SK-N-SH (cell line): ENCODE measurements around the gene KIF13A.

Experiments
- EP300 ChIP-seq, 2 experiments: IDR thresholded peaks; 2 replicates each; pipeline versions ENCODE4 v1.4.0 to v1.6.1; 2012; ENCODE audit warnings: borderline replicate concordance in 1 of 2, low read depth in 1 of 2, low read length in 1 of 2
- GABPA ChIP-seq: IDR thresholded peaks from 2 replicates; pipeline ENCODE4 v1.4.0; 2012; ENCODE audit warnings: low read depth, mild to moderate bottlenecking
- RAD21 ChIP-seq: IDR thresholded peaks from 2 replicates; pipeline ENCODE4 v1.6.1; 2012; ENCODE audit warnings: mild to moderate bottlenecking, low read length
- RCOR1 ChIP-seq: fragments of 150-350 bp; IDR thresholded peaks from 2 replicates; pipeline ENCODE4 v1.6.1; 2017; ENCODE audit warnings: antibody characterized with exemption, low read length
- TF ChIP-seq, protein P1 (sequence below): fragments of 200-600 bp; sonication (generic); IDR thresholded peaks from 2 replicates; pipeline ENCODE4 v1.6.1; 2017; ENCODE audit warnings: antibody characterized with exemption, mild to moderate bottlenecking, moderate library complexity

DNA sequence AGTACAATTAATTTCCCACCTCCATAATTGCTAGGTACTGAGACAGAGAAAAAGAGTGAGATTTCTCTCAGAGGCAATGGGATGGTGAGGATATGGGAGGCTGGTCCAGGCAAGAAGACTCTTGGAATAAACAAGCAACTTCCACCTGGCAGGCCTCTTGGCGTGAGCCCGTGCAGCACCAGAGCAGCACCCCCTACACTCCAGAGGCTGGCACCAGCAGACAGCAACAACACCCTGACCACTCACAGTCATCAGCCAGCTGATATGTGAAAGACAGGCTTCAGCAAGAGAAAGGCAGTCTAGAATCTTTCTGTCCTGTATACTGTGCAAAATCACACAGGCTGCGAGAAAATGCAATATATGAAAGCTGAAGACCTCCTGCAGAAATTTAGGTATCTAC lies 59.7 kb downstream of the KIF13A start:
- no peak for TF ChIP-seq GABPA
- TF ChIP-seq, protein P1, sequence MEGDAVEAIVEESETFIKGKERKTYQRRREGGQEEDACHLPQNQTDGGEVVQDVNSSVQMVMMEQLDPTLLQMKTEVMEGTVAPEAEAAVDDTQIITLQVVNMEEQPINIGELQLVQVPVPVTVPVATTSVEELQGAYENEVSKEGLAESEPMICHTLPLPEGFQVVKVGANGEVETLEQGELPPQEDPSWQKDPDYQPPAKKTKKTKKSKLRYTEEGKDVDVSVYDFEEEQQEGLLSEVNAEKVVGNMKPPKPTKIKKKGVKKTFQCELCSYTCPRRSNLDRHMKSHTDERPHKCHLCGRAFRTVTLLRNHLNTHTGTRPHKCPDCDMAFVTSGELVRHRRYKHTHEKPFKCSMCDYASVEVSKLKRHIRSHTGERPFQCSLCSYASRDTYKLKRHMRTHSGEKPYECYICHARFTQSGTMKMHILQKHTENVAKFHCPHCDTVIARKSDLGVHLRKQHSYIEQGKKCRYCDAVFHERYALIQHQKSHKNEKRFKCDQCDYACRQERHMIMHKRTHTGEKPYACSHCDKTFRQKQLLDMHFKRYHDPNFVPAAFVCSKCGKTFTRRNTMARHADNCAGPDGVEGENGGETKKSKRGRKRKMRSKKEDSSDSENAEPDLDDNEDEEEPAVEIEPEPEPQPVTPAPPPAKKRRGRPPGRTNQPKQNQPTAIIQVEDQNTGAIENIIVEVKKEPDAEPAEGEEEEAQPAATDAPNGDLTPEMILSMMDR: no peak
- no peak for TF ChIP-seq RAD21
- TF ChIP-seq RCOR1: no peak
- no peak for TF ChIP-seq EP300 (IDR thresholded peaks at IDR 0.05; ENCODE audit: borderline replicate concordance in 1 of 2, low read depth in 1 of 2, low read length in 1 of 2)
